SU-DHL-6 (cell line): ENCODE results near the gene SEMA5A.

Experiments
- H2AFZ ChIP-seq: fragments of 200-600 bp; sonication (generic); 2 replicates; pipeline ENCODE4 v1.6.1; 2014; ENCODE audit warnings: low read depth, mild to moderate bottlenecking, moderate library complexity, mixed read lengths, antibody characterized with exemption, low read length; ENCODE audit not compliant: severe bottlenecking
- H3F3A ChIP-seq: fragments of 200-600 bp; shearing (Covaris generic); 2 replicates; pipeline ENCODE4 v1.6.0; 2016; ENCODE audit warnings: antibody characterized with exemption, mild to moderate bottlenecking; ENCODE audit not compliant: insufficient read depth
- H3K27ac ChIP-seq: fragments of 200-600 bp; sonication (generic); 2 replicates; pipeline ENCODE4 v1.5.1; 2016; ENCODE audit warnings: low read depth, mild to moderate bottlenecking, low read length, moderate library complexity, mixed read lengths
- H3K27me3 ChIP-seq: fragments of 200-600 bp; sonication (generic), shearing (Covaris generic); 2 replicates; pipeline ENCODE4 v1.6.0; 2014; ENCODE audit warnings: mild to moderate bottlenecking, low read length
- H3K36me3 ChIP-seq: fragments of 200-600 bp; sonication (generic); 2 replicates; pipeline ENCODE4 v1.6.1; 2014; ENCODE audit warnings: mild to moderate bottlenecking, low read length, mixed read lengths
- H3K4me2 ChIP-seq: fragments of 300-600, 200-600 bp; shearing (Covaris generic), sonication (generic); 2 replicates; pipeline ENCODE4 v1.6.0; 2014; ENCODE audit warnings: low read length, low read depth, mild to moderate bottlenecking; ENCODE audit not compliant: poor library complexity, severe bottlenecking
- H3K4me3 ChIP-seq: fragments of 200-600 bp; sonication (generic); 2 replicates; pipeline ENCODE4 v1.5.1; 2014; ENCODE audit warnings: antibody characterized with exemption, low read length, mild to moderate bottlenecking, mixed read lengths; ENCODE audit not compliant: insufficient read depth, poor library complexity, severe bottlenecking
- H3K79me2 ChIP-seq: fragments of 200-600 bp; sonication (generic); 2 replicates; pipeline ENCODE4 v1.6.1; 2014; ENCODE audit warnings: mild to moderate bottlenecking, low read length, moderate library complexity; ENCODE audit not compliant: insufficient read depth
- H3K9ac ChIP-seq: fragments of 200-600 bp; sonication (generic); 2 replicates; pipeline ENCODE4 v1.7.0; 2014; ENCODE audit warnings: mild to moderate bottlenecking, low read length
- H3K9me2 ChIP-seq: fragments of 200-600 bp; sonication (generic); replicated peaks from 2 replicates; pipeline ENCODE4 v1.6.1; 2014; ENCODE audit warnings: low read length; ENCODE audit not compliant: insufficient read depth
- H3K9me3 ChIP-seq: fragments of 200-600 bp; sonication (generic); 2 replicates; pipeline ENCODE4 v1.6.1; 2014; ENCODE audit warnings: low read length, mixed read lengths; ENCODE audit not compliant: insufficient read depth
- H4K20me1 ChIP-seq: fragments of 200-600 bp; sonication (generic); 2 replicates; pipeline ENCODE4 v1.6.1; 2014; ENCODE audit warnings: low read depth, mild to moderate bottlenecking, antibody characterized with exemption, low read length, moderate library complexity, mixed read lengths
- EZH2phosphoT487 ChIP-seq: fragments of 200-600 bp; sonication (generic), shearing (Covaris generic); conservative IDR thresholded peaks from 2 replicates; pipeline ENCODE4 v1.6.1; 2018; ENCODE audit warnings: mild to moderate bottlenecking, antibody characterized with exemption, low read length, moderate library complexity, mixed read lengths
- TF ChIP-seq, protein P1 (sequence below): fragments of 200-600 bp; sonication (generic); IDR thresholded peaks from one replicate; pipeline ENCODE4 v1.5.1; 2017; ENCODE audit warnings: antibody characterized with exemption, mild to moderate bottlenecking, low read length, moderate library complexity; ENCODE audit not compliant: insufficient read depth, poor library complexity, severe bottlenecking

SEMA5A gene

DNA sequence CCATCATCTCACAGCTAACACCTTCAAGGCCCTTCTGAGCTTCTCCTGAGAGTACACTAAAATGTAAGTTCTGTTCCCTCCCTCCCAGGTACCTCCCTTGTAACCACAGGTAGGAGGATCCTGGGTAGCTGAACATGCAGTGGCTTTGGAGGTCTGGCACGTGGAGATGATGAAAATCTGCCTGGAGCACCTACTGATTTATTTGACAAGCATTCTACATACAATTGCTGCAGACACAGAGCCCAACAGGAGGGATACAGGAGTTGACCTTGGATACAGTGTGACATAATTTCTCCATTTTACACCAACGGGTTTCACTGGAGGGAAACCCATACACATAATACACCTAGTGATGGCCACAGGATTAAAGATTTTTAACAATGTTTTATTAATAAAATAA lies 478.7 kb downstream of the SEMA5A start:
- Histone ChIP-seq H3K9me3 (no peaks in the 10 kb centered on the region), H2AFZ (no peak overlapping the region), H3F3A (no peaks in the 10 kb centered on the region)

GRCh38 chr5:9066349-9066748 lies 479.5 kb downstream of the SEMA5A start:
- TF ChIP-seq, protein P1, sequence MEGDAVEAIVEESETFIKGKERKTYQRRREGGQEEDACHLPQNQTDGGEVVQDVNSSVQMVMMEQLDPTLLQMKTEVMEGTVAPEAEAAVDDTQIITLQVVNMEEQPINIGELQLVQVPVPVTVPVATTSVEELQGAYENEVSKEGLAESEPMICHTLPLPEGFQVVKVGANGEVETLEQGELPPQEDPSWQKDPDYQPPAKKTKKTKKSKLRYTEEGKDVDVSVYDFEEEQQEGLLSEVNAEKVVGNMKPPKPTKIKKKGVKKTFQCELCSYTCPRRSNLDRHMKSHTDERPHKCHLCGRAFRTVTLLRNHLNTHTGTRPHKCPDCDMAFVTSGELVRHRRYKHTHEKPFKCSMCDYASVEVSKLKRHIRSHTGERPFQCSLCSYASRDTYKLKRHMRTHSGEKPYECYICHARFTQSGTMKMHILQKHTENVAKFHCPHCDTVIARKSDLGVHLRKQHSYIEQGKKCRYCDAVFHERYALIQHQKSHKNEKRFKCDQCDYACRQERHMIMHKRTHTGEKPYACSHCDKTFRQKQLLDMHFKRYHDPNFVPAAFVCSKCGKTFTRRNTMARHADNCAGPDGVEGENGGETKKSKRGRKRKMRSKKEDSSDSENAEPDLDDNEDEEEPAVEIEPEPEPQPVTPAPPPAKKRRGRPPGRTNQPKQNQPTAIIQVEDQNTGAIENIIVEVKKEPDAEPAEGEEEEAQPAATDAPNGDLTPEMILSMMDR, result no peak
- no peak for TF ChIP-seq EZH2phosphoT487
- Histone ChIP-seq H3K36me3 (no peaks in the 10 kb centered on the region), H3F3A (no peaks in the 10 kb centered on the region), H3K9me3 (no peaks in the 10 kb centered on the region), H3K9ac (no peak overlapping the region), H3K9me2 (no peaks in the 10 kb centered on the region; the same call in 1 of the 2 replicates), H4K20me1 (no peaks in the 10 kb centered on the region), H3K79me2 (no peaks in the 10 kb centered on the region), H2AFZ (no peak overlapping the region), H3K4me3 (no peak overlapping the region), H3K27me3 (no peaks in the 10 kb centered on the region), H3K27ac (no peak overlapping the region), H3K4me2 (no peak overlapping the region)

More for the DNA sequence above, 478.7 kb downstream of the SEMA5A start:
- Histone ChIP-seq H3K27ac (no peak overlapping the region), H3K9ac (no peak overlapping the region), H3K27me3 (no peaks in the 10 kb centered on the region), H4K20me1 (no peaks in the 10 kb centered on the region), H3K36me3 (no peaks in the 10 kb centered on the region), H3K9me2 (no peaks in the 10 kb centered on the region; the same call in 1 of the 2 replicates), H3K4me2 (no peak overlapping the region), H3K4me3 (no peak overlapping the region), H3K79me2 (no peaks in the 10 kb centered on the region)
- TF ChIP-seq, protein P1, result no peak
- no peak for TF ChIP-seq EZH2phosphoT487

DNA sequence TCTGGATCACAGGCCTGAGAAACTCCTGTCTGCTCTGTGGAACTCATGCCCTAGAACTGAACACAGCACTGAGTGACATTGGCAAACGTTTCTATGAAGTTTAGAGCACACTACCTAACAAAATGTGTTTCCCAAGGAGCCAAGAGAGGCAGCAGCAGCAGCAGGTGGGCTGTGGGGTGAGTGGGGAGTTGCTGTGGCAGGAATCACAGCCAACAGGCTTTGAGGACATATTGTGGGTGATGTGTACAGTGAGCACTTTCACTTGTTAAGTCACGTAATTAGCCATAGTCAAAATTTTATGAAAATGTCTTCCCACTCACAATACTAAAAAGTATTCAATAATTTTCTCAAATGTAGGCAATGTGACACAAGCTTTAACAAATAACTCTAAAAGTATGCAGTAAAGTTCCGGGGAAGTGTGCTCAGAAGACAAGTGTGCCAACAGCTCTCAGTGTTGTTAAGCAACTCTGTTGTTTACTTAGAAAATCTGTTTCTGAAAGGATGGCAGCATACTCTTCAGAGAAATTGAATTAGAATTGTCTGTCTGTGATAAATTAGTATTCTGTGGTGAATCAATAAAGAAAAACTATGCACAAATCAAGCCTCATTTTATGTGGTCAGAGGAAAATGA lies 482.1 kb downstream of the SEMA5A start:
- no peaks in the 10 kb centered on the region for H3K9me3 ChIP-seq

More for the DNA sequence above, 482.1 kb downstream of the SEMA5A start:
- Histone ChIP-seq H3K9me2 (no peaks in the 10 kb centered on the region; the same call in 1 of the 2 replicates), H3K79me2 (no peaks in the 10 kb centered on the region), H4K20me1 (no peaks in the 10 kb centered on the region), H3F3A (no peaks in the 10 kb centered on the region), H3K27me3 (no peaks in the 10 kb centered on the region), H2AFZ (no peak overlapping the region), H3K9ac (no peak overlapping the region), H3K36me3 (no peaks in the 10 kb centered on the region), H3K27ac (no peak overlapping the region), H3K4me2 (no peak overlapping the region), H3K4me3 (no peak overlapping the region)
- no peak for TF ChIP-seq EZH2phosphoT487
- TF ChIP-seq, protein P1, result no peak
